Measurements from ENCODE around the gene PCGF3. TPM values are rescaled to one million over a fixed set of nuclear protein-coding genes. Genes with fewer than 3 reads are reported as not detected.

Gene PCGF3
- total and polyA plus RNA-seq, 9 of the 15 experiments (the other 6 are each of a cell fraction or from before 2014, with no cell fraction given): 2.6 to 46.1 (median 20.3) TPM

DNA sequence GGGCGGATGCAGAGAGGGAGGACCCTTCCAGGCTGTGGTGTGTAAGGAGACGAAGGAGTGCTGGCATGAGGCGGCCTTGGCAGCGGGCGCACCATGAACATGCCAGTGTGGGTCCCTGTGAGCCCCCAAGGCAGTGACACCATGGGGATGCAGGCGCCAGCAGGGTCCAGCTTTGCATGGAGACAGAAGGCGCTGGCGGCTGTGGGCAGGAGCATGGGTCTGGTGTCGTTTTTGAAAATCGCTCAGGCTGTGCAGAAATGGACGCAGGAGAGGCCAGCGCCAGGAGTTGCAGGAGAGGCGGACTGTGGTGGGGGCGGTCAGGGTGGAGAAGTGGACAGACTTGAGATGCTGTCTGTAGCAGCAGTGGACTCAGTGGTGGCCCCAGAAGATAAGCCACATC lies 56.1 kb downstream of the PCGF3 start:
- no peak overlapping the region for H3K4me3 ChIP-seq
- H3K4me2 ChIP-seq (ENCODE audit: insufficient read depth, low read length): no peak overlapping the region
- peaks cover 13% of the 10 kb centered on the region for H3K9me3 ChIP-seq (replicated peaks; ENCODE audit: control insufficient read depth, insufficient read depth, low read depth, low read length)
- H3K4me1 ChIP-seq (replicated peaks in 1 of 2; ENCODE audit: control insufficient read depth in 2 of 2, insufficient read depth in 2 of 2, low read length in 2 of 2): peaks cover 0 to 14% of the 10 kb centered on the region in 2 experiments; a peak in 2 of 5 replicates
- DNase-seq (ENCODE audit: extremely low read depth in 1 of 4, low spot score in 3 of 4) (no peak), ATAC-seq (no peak), FAIRE-seq (no peak)
- no peaks in the 10 kb centered on the region for H3K9me1 ChIP-seq (ENCODE audit: control insufficient read depth, insufficient read depth, low read length)
- no TSS peak for BruUV-seq (replicated peaks)
- H4K20me1 ChIP-seq (replicated peaks; ENCODE audit: control insufficient read depth, insufficient read depth, low read length): no peaks in the 10 kb centered on the region
- 95% methylated on average over 14 of the region's 14 CpGs for WGBS (ENCODE audit: insufficient coverage, low coverage, missing lambda C conversion rate)
- in situ Hi-C loops (cut with MboI): no loop called here
- ChIA-PET CTCF (ENCODE audit: low intra/inter-chr PET ratio) (no interaction called here), POLR2A (no interaction called here)
- H2AFZ ChIP-seq (ENCODE audit: low read depth, low read length): no peak overlapping the region
- intact Hi-C loops (cut with micrococcal nuclease): loop anchor here (10.0 kb wide), 1 partner anchor 223 kb away; the partner anchor contains the start of gene IDUA
- peaks cover 74% of the 10 kb centered on the region; the same call in 2 of the 3 replicates for H3K36me3 ChIP-seq (ENCODE audit: control insufficient read depth, insufficient read depth, low read length)
- H3K27me3 ChIP-seq (ENCODE audit: control insufficient read depth in 2 of 2, insufficient read depth in 2 of 2, low read length in 2 of 2): no peaks in the 10 kb centered on the region
- no peak overlapping the region for H3K27ac ChIP-seq (ENCODE audit: extremely low read depth, low read depth, low read length)
- no peak overlapping the region for H3K9ac ChIP-seq (ENCODE audit: insufficient read depth in 1 of 2, low read depth in 2 of 2, low read length in 2 of 2)
- H3K79me2 ChIP-seq (ENCODE audit: control insufficient read depth, insufficient read depth, low read length): no peaks in the 10 kb centered on the region; the same call in 2 of the 3 replicates
- TF ChIP-seq, protein P1, sequence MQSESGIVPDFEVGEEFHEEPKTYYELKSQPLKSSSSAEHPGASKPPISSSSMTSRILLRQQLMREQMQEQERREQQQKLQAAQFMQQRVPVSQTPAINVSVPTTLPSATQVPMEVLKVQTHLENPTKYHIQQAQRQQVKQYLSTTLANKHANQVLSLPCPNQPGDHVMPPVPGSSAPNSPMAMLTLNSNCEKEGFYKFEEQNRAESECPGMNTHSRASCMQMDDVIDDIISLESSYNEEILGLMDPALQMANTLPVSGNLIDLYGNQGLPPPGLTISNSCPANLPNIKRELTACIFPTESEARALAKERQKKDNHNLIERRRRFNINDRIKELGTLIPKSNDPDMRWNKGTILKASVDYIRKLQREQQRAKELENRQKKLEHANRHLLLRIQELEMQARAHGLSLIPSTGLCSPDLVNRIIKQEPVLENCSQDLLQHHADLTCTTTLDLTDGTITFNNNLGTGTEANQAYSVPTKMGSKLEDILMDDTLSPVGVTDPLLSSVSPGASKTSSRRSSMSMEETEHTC (IDR thresholded peaks at IDR 0.05): no peak
- TF ChIP-seq, protein P2, sequence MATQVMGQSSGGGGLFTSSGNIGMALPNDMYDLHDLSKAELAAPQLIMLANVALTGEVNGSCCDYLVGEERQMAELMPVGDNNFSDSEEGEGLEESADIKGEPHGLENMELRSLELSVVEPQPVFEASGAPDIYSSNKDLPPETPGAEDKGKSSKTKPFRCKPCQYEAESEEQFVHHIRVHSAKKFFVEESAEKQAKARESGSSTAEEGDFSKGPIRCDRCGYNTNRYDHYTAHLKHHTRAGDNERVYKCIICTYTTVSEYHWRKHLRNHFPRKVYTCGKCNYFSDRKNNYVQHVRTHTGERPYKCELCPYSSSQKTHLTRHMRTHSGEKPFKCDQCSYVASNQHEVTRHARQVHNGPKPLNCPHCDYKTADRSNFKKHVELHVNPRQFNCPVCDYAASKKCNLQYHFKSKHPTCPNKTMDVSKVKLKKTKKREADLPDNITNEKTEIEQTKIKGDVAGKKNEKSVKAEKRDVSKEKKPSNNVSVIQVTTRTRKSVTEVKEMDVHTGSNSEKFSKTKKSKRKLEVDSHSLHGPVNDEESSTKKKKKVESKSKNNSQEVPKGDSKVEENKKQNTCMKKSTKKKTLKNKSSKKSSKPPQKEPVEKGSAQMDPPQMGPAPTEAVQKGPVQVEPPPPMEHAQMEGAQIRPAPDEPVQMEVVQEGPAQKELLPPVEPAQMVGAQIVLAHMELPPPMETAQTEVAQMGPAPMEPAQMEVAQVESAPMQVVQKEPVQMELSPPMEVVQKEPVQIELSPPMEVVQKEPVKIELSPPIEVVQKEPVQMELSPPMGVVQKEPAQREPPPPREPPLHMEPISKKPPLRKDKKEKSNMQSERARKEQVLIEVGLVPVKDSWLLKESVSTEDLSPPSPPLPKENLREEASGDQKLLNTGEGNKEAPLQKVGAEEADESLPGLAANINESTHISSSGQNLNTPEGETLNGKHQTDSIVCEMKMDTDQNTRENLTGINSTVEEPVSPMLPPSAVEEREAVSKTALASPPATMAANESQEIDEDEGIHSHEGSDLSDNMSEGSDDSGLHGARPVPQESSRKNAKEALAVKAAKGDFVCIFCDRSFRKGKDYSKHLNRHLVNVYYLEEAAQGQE (IDR thresholded peaks at IDR 0.05; ENCODE audit: borderline replicate concordance): no peak
- TF ChIP-seq, protein P2 (CRISPR knock-in tag; IDR thresholded peaks at IDR 0.05; ENCODE audit: low read depth): no peak
- TF ChIP-seq SNRNP70 (optimal IDR thresholded peaks at IDR 0.05; ENCODE audit: low read depth, low read length) (no peak), ZNF212 (CRISPR knock-in tag; IDR thresholded peaks at IDR 0.05) (no peak), TCF7 (IDR thresholded peaks at IDR 0.05; ENCODE audit: borderline replicate concordance) (no peak), FOXJ2 (tag; IDR thresholded peaks at IDR 0.05) (no peak), CCNT2 (IDR thresholded peaks at IDR 0.05; ENCODE audit: borderline replicate concordance, extremely low read depth, insufficient read length, low read depth, low read length) (peak; percentile 8), SIRT6 (IDR thresholded peaks at IDR 0.05; ENCODE audit: low read depth, low read length) (peak; percentile 43), PYGO2 (tag; IDR thresholded peaks at IDR 0.05) (no peak), GTF2E2 (tag; IDR thresholded peaks at IDR 0.05) (no peak)
- TF ChIP-seq, protein P3, sequence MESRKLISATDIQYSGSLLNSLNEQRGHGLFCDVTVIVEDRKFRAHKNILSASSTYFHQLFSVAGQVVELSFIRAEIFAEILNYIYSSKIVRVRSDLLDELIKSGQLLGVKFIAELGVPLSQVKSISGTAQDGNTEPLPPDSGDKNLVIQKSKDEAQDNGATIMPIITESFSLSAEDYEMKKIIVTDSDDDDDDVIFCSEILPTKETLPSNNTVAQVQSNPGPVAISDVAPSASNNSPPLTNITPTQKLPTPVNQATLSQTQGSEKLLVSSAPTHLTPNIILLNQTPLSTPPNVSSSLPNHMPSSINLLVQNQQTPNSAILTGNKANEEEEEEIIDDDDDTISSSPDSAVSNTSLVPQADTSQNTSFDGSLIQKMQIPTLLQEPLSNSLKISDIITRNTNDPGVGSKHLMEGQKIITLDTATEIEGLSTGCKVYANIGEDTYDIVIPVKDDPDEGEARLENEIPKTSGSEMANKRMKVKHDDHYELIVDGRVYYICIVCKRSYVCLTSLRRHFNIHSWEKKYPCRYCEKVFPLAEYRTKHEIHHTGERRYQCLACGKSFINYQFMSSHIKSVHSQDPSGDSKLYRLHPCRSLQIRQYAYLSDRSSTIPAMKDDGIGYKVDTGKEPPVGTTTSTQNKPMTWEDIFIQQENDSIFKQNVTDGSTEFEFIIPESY (CRISPR knock-in tag; IDR thresholded peaks at IDR 0.05): peak; percentile 73

Measured in K562 (cell line).